Occipital lobe (tissue), 2 donors: Measurements from ENCODE around the gene SLC5A5. TPM values are rescaled to one million over a fixed set of nuclear protein-coding genes. Genes with fewer than 3 reads are reported as not detected.

Experiments used
- small RNA-seq: library from RNA; depleted of rRNA; stranded (forward); fragments of <200 nt; gene quantifications from one replicate; pipeline ENCODE3, GENCODE V24; 2014
- total RNA-seq: library from RNA; depleted of rRNA; stranded (reverse); fragments of >200 nt; gene quantifications from one replicate; pipeline ENCODE4 v1.2.3, GENCODE V29; 2014

The SLC5A5 gene
- total RNA-seq, 1 donor from 2014 or later, result 1.9 TPM

Small RNA genes lying within 50 kb of the gene (small RNA-seq; reads per million reads assigned to genes)
- gene SNORA68, result not detected

Other genes starting within 250 kb of the SLC5A5 start
- 29.6 TPM for gene UNC13A, start 183.6 kb upstream of the SLC5A5 start, total RNA-seq
- 42.0 TPM for gene MAP1S, start 152.5 kb upstream of the SLC5A5 start, total RNA-seq
- 24.6 TPM for gene FCHO1, start 120.5 kb upstream of the SLC5A5 start, total RNA-seq
- gene B3GNT3, start 76.8 kb upstream of the SLC5A5 start, total RNA-seq, result not detected
- gene INSL3, start 50.4 kb upstream of the SLC5A5 start, total RNA-seq, result not detected
- 1.1 TPM for gene JAK3, start 24.0 kb upstream of the SLC5A5 start, total RNA-seq
- gene RPL18A, start 12.0 kb upstream of the SLC5A5 start, total RNA-seq, result 612 TPM
- 13.9 TPM for gene CCDC124, start 61.1 kb downstream of the SLC5A5 start, total RNA-seq
- 30.1 TPM for gene KCNN1, start 95.2 kb downstream of the SLC5A5 start, total RNA-seq
- 5.1 TPM for gene ARRDC2, start 136.2 kb downstream of the SLC5A5 start, total RNA-seq
- 0.47 TPM for gene IL12RB1, start 215.0 kb downstream of the SLC5A5 start, total RNA-seq
- gene MAST3, start 225.8 kb downstream of the SLC5A5 start, total RNA-seq, result 5.0 TPM